Vagina (tissue), 2 donors: ENCODE results near the gene ARHGEF40. TPM values are rescaled to one million over a fixed set of nuclear protein-coding genes. Genes with fewer than 3 reads are reported as not detected.

Experiments
- DNase-seq, 2 donors: peaks; one replicate each; pipeline ENCODE4 v3.0.0-alpha.2; 2017; ENCODE audit errors: extremely low spot score in 2 of 2
- H3K27ac ChIP-seq: fragments of 200-600 bp; sonication (generic); one replicate; pipeline ENCODE4 v1.5.1; 2019
- H3K27me3 ChIP-seq: fragments of 200-600 bp; sonication (generic); one replicate; pipeline ENCODE4 v1.5.1; 2019
- H3K36me3 ChIP-seq, 2 donors: fragments of 200-600 bp; sonication (generic); one replicate each; pipeline ENCODE4 v1.5.1; 2017 to 2019
- H3K4me1 ChIP-seq: fragments of 200-600 bp; sonication (generic); one replicate; pipeline ENCODE4 v1.5.1; 2019
- H3K4me3 ChIP-seq, 2 donors: fragments of 200-600 bp; sonication (generic); 1 replicate in 1 of 2; 2 replicates in 1 of 2; pipeline ENCODE4 v1.5.1; 2016 to 2019
- H3K9me3 ChIP-seq: fragments of 200-600 bp; sonication (generic); one replicate; pipeline ENCODE4 v1.5.1; 2019
- CTCF ChIP-seq, 3 experiments: fragments of 450-650 bp in 2 of 3; fragments of 200-600 bp in 1 of 3; sonication (generic) in 1 of 3; IDR thresholded peaks; one replicate each; pipeline ENCODE4 v1.5.1; 2017 to 2019; ENCODE audit warnings: antibody characterized with exemption in 3 of 3, mild to moderate bottlenecking in 2 of 3, moderate library complexity in 2 of 3
- POLR2A ChIP-seq, 2 donors: fragments of 450-650 bp; IDR thresholded peaks; one replicate each; pipeline ENCODE4 v1.6.1; 2017; ENCODE audit warnings: antibody characterized with exemption in 2 of 2, mild to moderate bottlenecking in 2 of 2, moderate library complexity in 2 of 2
- POLR2AphosphoS5 ChIP-seq, 2 donors: sonication (generic); formaldehyde crosslinking; IDR thresholded peaks; one replicate each; pipeline ENCODE4 v1.9.0; 2017; ENCODE audit warnings: antibody characterized with exemption in 2 of 2, mild to moderate bottlenecking in 2 of 2, low read depth in 1 of 2; ENCODE audit not compliant: insufficient read depth in 1 of 2
- intact Hi-C: fragments of 100-400 bp; cut with DNase I; formaldehyde crosslinking; loops from one replicate; pipeline ENCODE4 v1.15.1; 2023
- total RNA-seq: library from RNA; depleted of rRNA; stranded (reverse); fragments of >200 nt; gene quantifications from one replicate; pipeline ENCODE4 v1.2.3, GENCODE V29; 2016

ARHGEF40 gene
- total RNA-seq, 1 donor from 2014 or later, result 36.3 TPM

GRCh38 chr14:21089271-21089670 lies 19.2 kb downstream of the ARHGEF40 start:
- peaks cover 0 to 51% of the 10 kb centered on the region in 2 donors for H3K36me3 ChIP-seq
- intact Hi-C loops, result no loop called here
- no peak for TF ChIP-seq POLR2AphosphoS5 (IDR thresholded peaks at IDR 0.05; ENCODE audit: insufficient read depth in 1 of 2, low read depth in 1 of 2)
- no peak for TF ChIP-seq POLR2A (IDR thresholded peaks at IDR 0.05)
- no peak for TF ChIP-seq CTCF (IDR thresholded peaks at IDR 0.05)
- no peak overlapping the region for H3K27ac ChIP-seq
- peaks cover 11% of the 10 kb centered on the region for H3K4me1 ChIP-seq
- no peak overlapping the region for H3K4me3 ChIP-seq
- H3K9me3 ChIP-seq, result no peaks in the 10 kb centered on the region
- no peak for DNase-seq
- H3K27me3 ChIP-seq, result no peaks in the 10 kb centered on the region

DNA sequence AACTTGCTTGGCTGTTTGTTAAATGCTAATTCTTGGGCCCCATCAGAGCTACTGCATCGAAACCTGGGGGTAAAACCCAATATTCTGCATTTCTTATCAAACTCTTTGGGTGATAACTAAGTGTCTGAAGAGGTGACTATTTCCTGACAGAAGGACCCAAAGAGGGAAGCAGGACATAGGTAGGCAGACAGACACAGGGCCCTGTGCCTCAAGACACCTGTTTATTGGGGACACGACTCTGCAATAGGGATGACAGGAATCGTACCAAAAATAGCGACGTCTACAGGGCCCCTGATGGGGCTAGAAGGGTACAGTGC lies 19.7 kb downstream of the ARHGEF40 start:
- no peak for TF ChIP-seq POLR2A (IDR thresholded peaks at IDR 0.05)
- no peak for TF ChIP-seq POLR2AphosphoS5 (IDR thresholded peaks at IDR 0.05; ENCODE audit: insufficient read depth in 1 of 2, low read depth in 1 of 2)
- no peak for TF ChIP-seq CTCF (IDR thresholded peaks at IDR 0.05)
- H3K36me3 ChIP-seq, result peaks cover 0 to 45% of the 10 kb centered on the region in 2 donors
- H3K27me3 ChIP-seq, result no peaks in the 10 kb centered on the region
- intact Hi-C loops, result loop anchor here (5.0 kb wide), 1 partner anchor 73 kb away; no protein-coding TSS in a partner anchor
- H3K4me1 ChIP-seq, result peaks cover 11% of the 10 kb centered on the region
- H3K4me3 ChIP-seq, result no peak overlapping the region
- no peaks in the 10 kb centered on the region for H3K9me3 ChIP-seq
- no peak for DNase-seq
- H3K27ac ChIP-seq, result no peak overlapping the region

- peaks cover 0 to 40% of the 10 kb centered on the region in 2 donors for H3K36me3 ChIP-seq
- peak in 1 of 3 experiments; percentile 23 for TF ChIP-seq CTCF (IDR thresholded peaks at IDR 0.05)
- no peak for TF ChIP-seq POLR2A (IDR thresholded peaks at IDR 0.05)
- peak in 1 of 2 donors; percentile 30 for TF ChIP-seq POLR2AphosphoS5 (IDR thresholded peaks at IDR 0.05; ENCODE audit: insufficient read depth in 1 of 2, low read depth in 1 of 2)
- no peak overlapping the region for H3K27ac ChIP-seq
- intact Hi-C loops, result loop anchor here (5.0 kb wide), 1 partner anchor 73 kb away; no protein-coding TSS in a partner anchor
- H3K9me3 ChIP-seq, result no peaks in the 10 kb centered on the region
- H3K4me1 ChIP-seq, result peaks cover 7% of the 10 kb centered on the region
- DNase-seq, result no peak
- no peak overlapping the region for H3K4me3 ChIP-seq
- H3K27me3 ChIP-seq, result no peaks in the 10 kb centered on the region
Measured at GRCh38 chr14:21090194-21090939, 20.3 kb downstream of the ARHGEF40 start.

- TF ChIP-seq CTCF (IDR thresholded peaks at IDR 0.05), result no peak
- TF ChIP-seq POLR2A (IDR thresholded peaks at IDR 0.05), result no peak
- TF ChIP-seq POLR2AphosphoS5 (IDR thresholded peaks at IDR 0.05; ENCODE audit: insufficient read depth in 1 of 2, low read depth in 1 of 2), result no peak
- intact Hi-C loops, result loop anchor here (5.0 kb wide), 1 partner anchor 74 kb away; no protein-coding TSS in a partner anchor
- no peak for DNase-seq
- peaks cover 12% of the 10 kb centered on the region for H3K4me1 ChIP-seq
- H3K27ac ChIP-seq, result no peak overlapping the region
- no peaks in the 10 kb centered on the region for H3K27me3 ChIP-seq
- H3K36me3 ChIP-seq, result peaks cover 0 to 33% of the 10 kb centered on the region in 2 donors
- H3K4me3 ChIP-seq, result no peak overlapping the region
- no peaks in the 10 kb centered on the region for H3K9me3 ChIP-seq
Measured at GRCh38 chr14:21090940-21091663, 21.0 kb downstream of the ARHGEF40 start.
